HepG2 (cell line): ENCODE data around the gene ADPRM. TPM values are rescaled to one million over a fixed set of nuclear protein-coding genes. Genes with fewer than 3 reads are reported as not detected.
A peak's percentile ranks its signal among the peaks of the same experiment; 100 is the strongest.

Source experiments
- ATF1 ChIP-seq: IDR thresholded peaks from 2 replicates; pipeline ENCODE4 v1.6.1; 2016; ENCODE audit warnings: mild to moderate bottlenecking, control low read depth
- EP300 ChIP-seq, 3 experiments: sonication (generic) in 1 of 3; formaldehyde crosslinking in 1 of 3; IDR thresholded peaks; 2 replicates each; pipeline versions ENCODE4 v1.5.1 to v1.6.1; 2011 to 2020; ENCODE audit warnings: low read depth in 2 of 3, low read length in 2 of 3, borderline replicate concordance in 1 of 3, improper control_type of control experiment in 1 of 3, mild to moderate bottlenecking in 1 of 3, missing genetic modification reagents in 1 of 3, moderate library complexity in 1 of 3
- FLYWCH1 ChIP-seq: sonication (generic); formaldehyde crosslinking; IDR thresholded peaks from 2 replicates; pipeline ENCODE4 v1.8.1; 2023; ENCODE audit warnings: mild to moderate bottlenecking, missing genetic modification reagents
- FOXO1 ChIP-seq: sonication (generic); formaldehyde crosslinking; IDR thresholded peaks from 2 replicates; pipeline ENCODE4 v1.4.0; 2020; ENCODE audit warnings: missing genetic modification reagents
- HHEX ChIP-seq: IDR thresholded peaks from 2 replicates; pipeline ENCODE4 v1.6.1; 2016; ENCODE audit warnings: control low read depth
- KDM4B ChIP-seq: sonication (generic); formaldehyde crosslinking; IDR thresholded peaks from 2 replicates; pipeline ENCODE4 v1.4.0; 2020; ENCODE audit warnings: missing genetic modification reagents
- NFATC3 ChIP-seq: sonication (generic); formaldehyde crosslinking; IDR thresholded peaks from 2 replicates; pipeline ENCODE4 v1.5.1; 2020; ENCODE audit warnings: mild to moderate bottlenecking, missing genetic modification reagents
- NR2F2 ChIP-seq: IDR thresholded peaks from 2 replicates; pipeline ENCODE4 v1.6.1; 2012; ENCODE audit warnings: low read depth, inconsistent platforms, borderline replicate concordance
- RFX5 ChIP-seq: IDR thresholded peaks from 2 replicates; pipeline ENCODE4 v1.6.1; 2011; ENCODE audit warnings: low read depth, low read length, improper control_type of control experiment
- SCMH1 ChIP-seq: sonication (generic); formaldehyde crosslinking; IDR thresholded peaks from 2 replicates; pipeline ENCODE4 v1.9.0; 2021; ENCODE audit warnings: missing genetic modification reagents, mild to moderate bottlenecking, borderline replicate concordance
- TBP ChIP-seq: sonication (generic); formaldehyde crosslinking; IDR thresholded peaks from 2 replicates; pipeline ENCODE4 v1.5.0; 2020; ENCODE audit warnings: missing genetic modification reagents
- ZBTB7B ChIP-seq: sonication (generic); formaldehyde crosslinking; IDR thresholded peaks from 2 replicates; pipeline ENCODE4 v1.4.0; 2020; ENCODE audit warnings: missing genetic modification reagents
- ZNF136 ChIP-seq: sonication (generic); formaldehyde crosslinking; IDR thresholded peaks from 2 replicates; pipeline ENCODE4 v1.8.1; 2022; ENCODE audit warnings: low read depth, mild to moderate bottlenecking, moderate library complexity, missing genetic modification reagents
- ZNF317 ChIP-seq: sonication (generic); formaldehyde crosslinking; IDR thresholded peaks from 2 replicates; pipeline ENCODE4 v1.5.0; 2020; ENCODE audit warnings: mild to moderate bottlenecking, missing genetic modification reagents
- ZNF746 ChIP-seq: sonication (generic); formaldehyde crosslinking; IDR thresholded peaks from 2 replicates; pipeline ENCODE4 v1.8.0; 2022; ENCODE audit warnings: mild to moderate bottlenecking, missing genetic modification reagents
- ZNF782 ChIP-seq: sonication (generic); formaldehyde crosslinking; IDR thresholded peaks from 2 replicates; pipeline ENCODE4 v1.4.0; 2020; ENCODE audit warnings: missing genetic modification reagents, mild to moderate bottlenecking, borderline replicate concordance
- ZNF83 ChIP-seq: sonication (generic); formaldehyde crosslinking; IDR thresholded peaks from 2 replicates; pipeline ENCODE4 v1.4.0; 2020; ENCODE audit warnings: missing genetic modification reagents, mild to moderate bottlenecking, borderline replicate concordance
- ZSCAN30 ChIP-seq: sonication (generic); formaldehyde crosslinking; IDR thresholded peaks from 2 replicates; pipeline ENCODE4 v1.5.0; 2020; ENCODE audit warnings: mild to moderate bottlenecking, missing genetic modification reagents
- ZSCAN9 ChIP-seq: IDR thresholded peaks from 2 replicates; pipeline ENCODE4 v1.6.1; 2016; ENCODE audit warnings: borderline replicate concordance
- polyA plus RNA-seq, 8 experiments: library from polyadenylated mRNA; depleted of rRNA in 3 of 8; stranded (reverse) in 7 of 8; unstranded in 1 of 8; fragments of >200 nt; fragmentation: Illumina TruSeq in 4 of 8; extraction: Trizol in 4 of 8; gene quantifications; 2 replicates each; pipeline versions ENCODE4 v1.2.1 to v1.2.3, GENCODE V29; 2011 to 2016; ENCODE audit warnings: low read depth in 4 of 8, missing spikeins in 1 of 8, mixed read lengths in 1 of 8; ENCODE audit not compliant: insufficient read depth in 1 of 8
- total RNA-seq, 5 experiments: library from RNA; depleted of rRNA; stranded (reverse); fragments of >200 nt; fragmentation: Illumina TruSeq; extraction: Trizol; gene quantifications; 2 replicates each; pipeline ENCODE4 v1.2.3, GENCODE V29; 2016; ENCODE audit warnings: low read depth in 1 of 5
- TF ChIP-seq, protein P1 (sequence below): sonication (generic); formaldehyde crosslinking; IDR thresholded peaks from 2 replicates; pipeline ENCODE4 v1.4.0; 2020; ENCODE audit warnings: mild to moderate bottlenecking, missing genetic modification reagents
- TF ChIP-seq, protein P2 (sequence below), 2 experiments: sonication (generic) in 1 of 2; formaldehyde crosslinking in 1 of 2; IDR thresholded peaks; 2 replicates each; pipeline versions ENCODE4 v1.4.0 to v1.6.1; 2016 to 2020; ENCODE audit warnings: borderline replicate concordance in 1 of 2, low read depth in 1 of 2, mild to moderate bottlenecking in 1 of 2, missing genetic modification reagents in 1 of 2
- TF ChIP-seq, protein P3 (sequence below): sonication (generic); formaldehyde crosslinking; IDR thresholded peaks from 2 replicates; pipeline ENCODE4 v1.4.0; 2020; ENCODE audit warnings: missing genetic modification reagents

The ADPRM gene
- total and polyA plus RNA-seq, 2 of the 13 experiments (the other 11 are each of a cell fraction or from before 2014, with no cell fraction given), result 5.6 to 10.8 TPM

DNA sequence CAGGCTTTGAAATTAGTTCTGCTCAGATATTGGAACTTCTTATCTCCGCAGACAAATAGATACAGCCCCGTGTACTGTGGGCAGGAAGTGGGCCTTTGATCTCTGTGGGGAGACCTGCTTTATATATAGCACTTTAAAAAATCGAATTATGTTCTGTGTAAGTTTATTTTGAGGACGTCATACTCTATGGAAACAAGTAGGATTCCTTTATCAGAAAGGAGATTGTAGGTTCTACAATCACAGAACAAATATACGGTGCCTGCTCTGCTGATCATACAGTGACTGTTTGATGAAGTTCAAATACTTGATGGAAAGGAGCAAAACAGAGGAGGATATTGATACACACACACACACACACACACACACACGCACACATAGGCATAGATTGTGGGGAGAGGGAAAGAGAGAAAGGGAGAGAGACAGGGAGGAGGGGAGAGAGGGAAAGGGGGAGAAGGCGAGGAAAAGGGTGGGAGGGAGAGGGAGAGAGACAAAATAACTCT, 47.2 kb downstream of the ADPRM start (continued):
- TF ChIP-seq ZSCAN30, result no peak
- TF ChIP-seq FOXO1 (CRISPR knock-in tag), result no peak
- TF ChIP-seq, protein P1, sequence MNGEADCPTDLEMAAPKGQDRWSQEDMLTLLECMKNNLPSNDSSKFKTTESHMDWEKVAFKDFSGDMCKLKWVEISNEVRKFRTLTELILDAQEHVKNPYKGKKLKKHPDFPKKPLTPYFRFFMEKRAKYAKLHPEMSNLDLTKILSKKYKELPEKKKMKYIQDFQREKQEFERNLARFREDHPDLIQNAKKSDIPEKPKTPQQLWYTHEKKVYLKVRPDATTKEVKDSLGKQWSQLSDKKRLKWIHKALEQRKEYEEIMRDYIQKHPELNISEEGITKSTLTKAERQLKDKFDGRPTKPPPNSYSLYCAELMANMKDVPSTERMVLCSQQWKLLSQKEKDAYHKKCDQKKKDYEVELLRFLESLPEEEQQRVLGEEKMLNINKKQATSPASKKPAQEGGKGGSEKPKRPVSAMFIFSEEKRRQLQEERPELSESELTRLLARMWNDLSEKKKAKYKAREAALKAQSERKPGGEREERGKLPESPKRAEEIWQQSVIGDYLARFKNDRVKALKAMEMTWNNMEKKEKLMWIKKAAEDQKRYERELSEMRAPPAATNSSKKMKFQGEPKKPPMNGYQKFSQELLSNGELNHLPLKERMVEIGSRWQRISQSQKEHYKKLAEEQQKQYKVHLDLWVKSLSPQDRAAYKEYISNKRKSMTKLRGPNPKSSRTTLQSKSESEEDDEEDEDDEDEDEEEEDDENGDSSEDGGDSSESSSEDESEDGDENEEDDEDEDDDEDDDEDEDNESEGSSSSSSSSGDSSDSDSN (CRISPR knock-in tag), result no peak
- no peak for TF ChIP-seq KDM4B (CRISPR knock-in tag)
- no peak for TF ChIP-seq RFX5
- no peak for TF ChIP-seq ZSCAN9 (CRISPR knock-in tag)
- TF ChIP-seq ZNF782 (CRISPR knock-in tag), result no peak
- no peak for TF ChIP-seq ZBTB7B (CRISPR knock-in tag)
- TF ChIP-seq NFATC3 (CRISPR knock-in tag), result no peak
- TF ChIP-seq ATF1 (CRISPR knock-in tag), result peak; percentile 46; the same call in 1 of the 2 replicates
- TF ChIP-seq, protein P2, sequence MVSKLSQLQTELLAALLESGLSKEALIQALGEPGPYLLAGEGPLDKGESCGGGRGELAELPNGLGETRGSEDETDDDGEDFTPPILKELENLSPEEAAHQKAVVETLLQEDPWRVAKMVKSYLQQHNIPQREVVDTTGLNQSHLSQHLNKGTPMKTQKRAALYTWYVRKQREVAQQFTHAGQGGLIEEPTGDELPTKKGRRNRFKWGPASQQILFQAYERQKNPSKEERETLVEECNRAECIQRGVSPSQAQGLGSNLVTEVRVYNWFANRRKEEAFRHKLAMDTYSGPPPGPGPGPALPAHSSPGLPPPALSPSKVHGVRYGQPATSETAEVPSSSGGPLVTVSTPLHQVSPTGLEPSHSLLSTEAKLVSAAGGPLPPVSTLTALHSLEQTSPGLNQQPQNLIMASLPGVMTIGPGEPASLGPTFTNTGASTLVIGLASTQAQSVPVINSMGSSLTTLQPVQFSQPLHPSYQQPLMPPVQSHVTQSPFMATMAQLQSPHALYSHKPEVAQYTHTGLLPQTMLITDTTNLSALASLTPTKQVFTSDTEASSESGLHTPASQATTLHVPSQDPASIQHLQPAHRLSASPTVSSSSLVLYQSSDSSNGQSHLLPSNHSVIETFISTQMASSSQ (IDR thresholded peaks at IDR 0.05; ENCODE audit: low read depth), result 0 out of 2 replicates have a peak, but pooled peaks have one; percentile 14
- TF ChIP-seq, protein P2 (CRISPR knock-in tag; IDR thresholded peaks at IDR 0.05; ENCODE audit: borderline replicate concordance), result no peak
- TF ChIP-seq NR2F2, result 0 out of 2 replicates have a peak, but pooled peaks have one; percentile 42
- TF ChIP-seq ZNF83, result no peak
- TF ChIP-seq SCMH1 (CRISPR knock-in tag), result no peak
- no peak for TF ChIP-seq ZNF317 (CRISPR knock-in tag)
- TF ChIP-seq, protein P3, sequence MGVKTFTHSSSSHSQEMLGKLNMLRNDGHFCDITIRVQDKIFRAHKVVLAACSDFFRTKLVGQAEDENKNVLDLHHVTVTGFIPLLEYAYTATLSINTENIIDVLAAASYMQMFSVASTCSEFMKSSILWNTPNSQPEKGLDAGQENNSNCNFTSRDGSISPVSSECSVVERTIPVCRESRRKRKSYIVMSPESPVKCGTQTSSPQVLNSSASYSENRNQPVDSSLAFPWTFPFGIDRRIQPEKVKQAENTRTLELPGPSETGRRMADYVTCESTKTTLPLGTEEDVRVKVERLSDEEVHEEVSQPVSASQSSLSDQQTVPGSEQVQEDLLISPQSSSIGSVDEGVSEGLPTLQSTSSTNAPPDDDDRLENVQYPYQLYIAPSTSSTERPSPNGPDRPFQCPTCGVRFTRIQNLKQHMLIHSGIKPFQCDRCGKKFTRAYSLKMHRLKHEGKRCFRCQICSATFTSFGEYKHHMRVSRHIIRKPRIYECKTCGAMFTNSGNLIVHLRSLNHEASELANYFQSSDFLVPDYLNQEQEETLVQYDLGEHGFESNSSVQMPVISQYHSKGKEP (CRISPR knock-in tag), result no peak
- no peak for TF ChIP-seq ZNF136
- no peak for TF ChIP-seq ZNF746 (CRISPR knock-in tag)
- peak in 1 of 2 experiments; percentile 32; a peak in 1 of 4 replicates for TF ChIP-seq EP300 (IDR thresholded peaks at IDR 0.05; ENCODE audit: low read depth in 2 of 2, low read length in 2 of 2)
- TF ChIP-seq EP300 (CRISPR knock-in tag; IDR thresholded peaks at IDR 0.05; ENCODE audit: borderline replicate concordance), result no peak
- TF ChIP-seq HHEX (CRISPR knock-in tag), result peak; percentile 80
- TF ChIP-seq FLYWCH1 (CRISPR knock-in tag), result no peak
- no peak for TF ChIP-seq TBP (CRISPR knock-in tag)
